Fibroblast of the conjunctiva (primary cell): ENCODE data around the gene FBXO31.
"Not testable (repeated sequence)": the region's sequence is repeated elsewhere in the genome, so short reads cannot be mapped to it uniquely, and the experiment has no call there.

ENCODE experiments used
- DNase-seq: peaks from one replicate; pipeline ENCODE4 v3.0.0-alpha.2; 2010; ENCODE audit warnings: low read depth

Gene FBXO31

DNA sequence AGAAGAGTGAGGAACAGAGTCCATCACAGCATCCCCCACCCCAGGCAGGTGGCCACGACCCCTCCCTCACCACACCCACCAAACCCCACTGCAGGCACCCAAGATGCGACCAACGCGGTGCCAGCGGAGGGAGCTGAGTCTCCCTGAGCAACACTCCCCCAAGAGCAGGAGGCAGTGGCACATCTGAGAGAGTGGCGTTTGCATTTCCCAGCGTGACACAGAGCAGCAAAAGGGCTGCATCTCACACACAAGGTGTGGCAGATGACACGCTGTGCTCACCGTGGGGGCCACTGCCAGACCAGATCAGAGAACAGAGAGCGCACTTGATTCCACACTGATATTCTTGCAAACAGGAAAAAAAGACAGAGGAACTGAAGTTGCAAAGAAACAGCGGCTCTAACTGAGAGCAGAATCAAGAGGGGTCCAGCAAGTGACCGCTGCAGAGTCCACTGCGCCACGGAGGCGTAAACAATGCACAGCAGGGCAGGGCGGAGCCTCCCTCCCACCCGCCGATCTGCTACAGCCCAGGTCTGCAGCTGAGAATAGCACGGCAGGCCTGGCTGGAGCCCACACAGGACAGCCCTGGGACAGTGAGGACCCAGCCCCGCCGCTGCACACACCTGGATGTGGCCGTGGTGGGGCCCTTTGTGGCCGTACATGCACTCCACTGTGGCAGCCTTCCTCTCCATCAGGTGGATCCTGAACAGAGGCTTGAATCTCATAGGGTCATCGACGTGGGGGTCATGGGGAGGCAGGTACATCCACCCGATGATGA, 40.4 kb downstream of the FBXO31 start:
- DNase-seq = no peak

DNA sequence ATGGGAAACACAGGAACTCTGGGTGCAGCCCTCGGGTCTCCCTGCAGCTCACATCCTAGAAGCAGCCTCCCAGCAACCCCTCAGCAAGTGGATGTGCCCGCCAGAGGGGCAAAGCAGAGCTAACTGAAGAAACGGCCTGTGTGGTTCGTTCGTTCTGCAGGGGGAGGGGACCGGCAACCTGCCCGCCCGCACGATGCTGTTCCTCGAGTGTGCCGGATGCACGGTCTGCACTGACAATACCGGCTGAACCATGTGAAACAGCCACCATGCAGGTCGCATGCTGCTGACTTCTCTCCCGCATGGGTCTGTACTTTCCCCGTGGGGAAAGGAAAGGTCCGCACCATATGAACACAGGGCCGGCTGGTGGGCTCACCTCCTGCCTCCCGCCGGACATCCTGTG, 41.1 kb downstream of the FBXO31 start:
- no peak for DNase-seq

DNA sequence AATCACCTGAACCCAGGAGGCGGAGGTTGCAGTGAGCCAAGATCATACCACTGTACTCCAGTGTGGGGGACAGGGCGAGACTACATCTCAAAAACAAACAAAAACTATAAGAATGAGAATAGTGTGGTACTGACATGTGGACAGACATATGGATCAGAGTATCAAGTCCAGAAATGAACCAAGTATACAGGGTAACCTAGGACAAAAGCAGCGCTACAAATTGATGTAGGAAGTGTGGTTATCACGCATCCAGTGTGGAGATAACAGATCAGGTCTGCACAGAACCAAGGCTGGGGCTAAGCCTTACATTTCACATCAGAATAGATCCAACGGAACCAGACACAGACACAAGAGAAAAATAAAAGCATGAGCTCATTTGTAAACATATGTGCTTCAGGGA, 43.4 kb downstream of the FBXO31 start:
- no peak for DNase-seq

DNA sequence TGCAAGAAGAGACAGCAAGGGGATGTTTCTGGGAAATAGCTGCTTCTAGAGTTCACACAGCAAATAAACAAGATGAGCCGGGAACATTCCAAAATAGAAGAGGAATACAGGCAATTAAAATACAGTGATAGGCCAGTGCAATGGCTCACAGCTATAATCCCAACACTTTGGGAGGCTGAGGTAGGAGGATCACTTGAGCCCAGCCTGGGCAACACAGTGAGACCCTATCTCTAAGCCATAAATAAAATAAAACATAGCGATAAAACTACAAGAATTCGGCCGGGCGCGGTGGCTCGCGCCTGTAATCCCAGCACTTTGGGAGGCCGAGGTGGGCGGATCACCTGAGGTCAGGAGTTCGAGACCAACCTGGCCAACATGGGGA, 43.9 kb downstream of the FBXO31 start:
- not testable (repeated sequence) for DNase-seq

DNA sequence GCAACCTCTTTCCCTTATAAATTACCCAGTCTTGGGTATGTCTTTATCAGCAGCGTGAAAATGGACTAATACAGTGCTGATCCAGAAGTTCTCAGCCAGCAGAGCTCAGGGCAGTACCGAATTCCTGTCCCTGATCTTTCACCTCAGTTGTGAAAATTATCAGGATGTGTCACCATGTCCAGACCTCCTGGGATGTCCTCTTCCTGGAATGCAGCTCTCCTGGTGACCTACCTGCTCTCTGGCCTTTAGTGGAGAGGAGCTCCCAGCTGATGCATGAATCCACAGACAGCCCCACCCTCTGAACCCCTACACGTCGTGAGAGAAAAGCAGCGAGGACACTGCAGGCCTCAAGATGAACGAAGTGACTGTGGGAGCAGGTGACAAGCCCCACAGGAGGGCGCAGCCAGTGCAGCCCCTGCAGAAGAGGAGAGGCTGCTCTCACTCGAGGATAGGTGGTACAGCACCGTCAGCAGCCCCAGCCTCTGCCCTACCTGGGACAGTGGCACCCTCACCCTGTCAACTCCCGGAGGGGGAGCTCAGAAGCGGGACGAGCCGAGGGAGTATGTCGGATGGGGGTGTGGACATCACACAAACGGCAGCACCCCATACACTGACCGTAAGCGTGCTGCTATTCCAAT, 44.4 kb downstream of the FBXO31 start:
- DNase-seq = no peak

DNA sequence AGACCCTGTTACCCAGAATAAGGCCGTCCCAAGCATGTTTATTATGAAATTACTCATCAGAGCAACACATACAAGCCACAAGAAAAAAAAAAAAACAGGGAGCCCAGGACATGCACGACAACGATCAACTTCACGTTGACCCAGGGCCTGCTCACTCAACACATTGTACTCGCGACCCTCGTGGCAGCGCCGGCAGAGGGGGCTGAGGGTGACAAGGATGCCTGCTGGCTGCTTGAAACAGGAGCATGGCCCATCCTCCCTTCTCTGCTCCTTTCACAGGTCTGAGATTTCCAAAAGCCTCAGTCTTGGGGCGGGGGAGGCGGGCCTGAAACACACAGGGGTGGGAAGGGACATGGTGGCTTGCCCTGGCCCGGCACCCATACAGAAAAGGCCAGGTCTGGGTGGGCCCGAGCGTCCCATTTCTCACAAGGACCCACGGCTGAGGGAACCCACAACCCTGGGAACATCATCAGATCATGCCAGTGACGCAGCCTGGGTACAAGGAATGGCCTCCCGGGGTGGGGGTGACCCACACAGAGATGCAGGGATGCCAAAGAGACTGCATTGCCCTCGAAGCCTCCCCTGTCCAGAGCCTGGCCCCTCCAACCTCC, 45.3 kb downstream of the FBXO31 start:
- DNase-seq = no peak

DNA sequence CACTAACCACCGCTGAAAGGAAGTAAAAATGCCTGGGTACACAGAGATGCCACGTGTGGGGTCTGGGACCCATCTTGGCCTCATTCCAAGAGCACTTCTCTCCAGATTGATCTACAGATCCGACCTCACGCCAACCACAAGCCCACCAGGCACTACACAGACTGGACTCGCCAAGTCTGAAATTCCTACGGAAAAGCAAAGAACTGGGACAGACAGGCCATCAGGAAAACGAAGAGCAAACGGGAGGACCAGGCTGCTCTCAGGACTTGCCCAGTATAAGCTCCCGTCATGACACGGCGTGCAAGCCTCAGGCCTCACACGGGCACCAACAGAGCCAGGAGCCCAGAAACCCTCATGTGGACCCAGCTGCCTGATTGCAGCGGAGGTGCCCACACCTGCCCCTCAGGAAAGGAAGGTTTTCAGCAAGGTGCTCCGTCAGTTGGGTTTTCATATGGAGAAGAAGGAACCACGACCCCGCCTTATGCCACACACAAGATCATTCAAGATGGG, 46.3 kb downstream of the FBXO31 start:
- no peak for DNase-seq

DNA sequence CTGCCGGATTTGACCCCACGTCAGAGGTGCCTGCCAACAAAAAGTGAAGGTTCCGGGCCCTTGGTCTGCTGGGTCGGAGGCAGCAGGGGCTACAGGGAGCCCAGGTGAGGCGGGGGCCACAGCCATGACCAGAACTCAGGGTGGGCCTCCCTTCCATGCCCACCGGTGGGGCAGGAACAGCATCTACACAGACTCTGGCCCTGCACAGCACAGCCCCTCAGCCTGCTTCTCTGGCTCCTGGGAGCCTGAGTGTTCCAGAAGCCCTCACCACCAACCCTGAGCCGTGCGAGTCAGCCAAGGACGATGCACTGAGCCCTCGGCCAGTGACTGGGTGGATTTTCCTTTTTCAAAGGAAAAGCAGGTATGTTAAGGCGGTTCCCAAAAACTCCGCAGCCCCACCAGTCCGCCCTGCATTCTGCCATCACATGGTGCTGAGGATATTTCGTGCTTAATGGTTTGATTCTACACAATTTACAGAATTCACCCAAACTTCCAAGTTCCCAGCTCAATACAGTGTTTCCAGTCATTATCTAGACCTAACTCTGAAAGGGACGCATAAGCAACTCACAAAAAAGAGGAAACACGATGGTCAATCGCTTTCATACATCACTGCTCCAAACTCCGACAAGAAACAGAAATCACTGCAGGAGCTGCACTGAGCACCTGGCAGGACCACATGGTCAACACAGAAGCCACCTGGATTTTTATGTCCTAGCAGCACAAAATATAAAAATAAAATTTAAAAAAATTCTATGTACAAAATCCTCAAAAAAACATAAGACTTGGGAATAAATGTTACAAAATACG, 46.9 kb downstream of the FBXO31 start:
- no peak for DNase-seq

DNA sequence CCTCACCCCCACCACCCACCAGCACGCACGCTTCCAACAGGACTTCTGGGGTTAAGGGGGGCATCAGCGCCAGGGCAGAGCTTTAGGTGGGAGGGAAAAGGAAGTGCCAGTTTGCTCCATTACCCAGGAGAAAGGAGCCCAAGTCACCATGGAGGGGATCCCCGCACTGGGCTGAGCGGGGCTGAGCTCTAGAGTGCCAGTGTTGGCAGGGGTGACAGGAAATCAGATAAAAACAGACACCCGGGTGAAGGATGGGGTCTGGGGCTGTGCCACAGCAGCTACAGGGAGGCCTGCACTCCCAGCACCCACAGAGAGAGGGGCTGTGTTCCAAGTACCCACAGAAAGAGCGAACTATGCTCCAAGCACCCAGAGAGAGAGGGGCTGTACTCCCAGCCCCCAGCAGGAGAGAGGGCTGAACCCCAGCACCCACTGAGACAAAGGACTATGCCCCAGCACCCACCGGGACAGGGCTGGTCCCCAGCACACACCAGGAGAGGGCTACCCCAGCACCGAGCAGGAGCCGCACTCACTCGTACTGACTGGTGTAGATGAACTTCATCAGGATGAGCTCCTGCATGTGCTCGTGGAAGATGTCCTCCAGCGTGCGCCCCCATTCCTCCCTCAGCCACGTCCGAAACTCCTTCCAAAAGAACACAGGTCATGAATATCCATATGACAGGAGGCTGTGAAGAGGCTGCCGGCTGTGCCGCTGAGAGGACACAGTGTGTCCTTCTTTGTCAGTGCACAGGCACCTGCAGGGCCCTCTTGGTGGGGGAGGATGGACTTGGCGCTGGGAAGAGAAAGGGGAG, 47.7 kb downstream of the FBXO31 start:
- DNase-seq = no peak

DNA sequence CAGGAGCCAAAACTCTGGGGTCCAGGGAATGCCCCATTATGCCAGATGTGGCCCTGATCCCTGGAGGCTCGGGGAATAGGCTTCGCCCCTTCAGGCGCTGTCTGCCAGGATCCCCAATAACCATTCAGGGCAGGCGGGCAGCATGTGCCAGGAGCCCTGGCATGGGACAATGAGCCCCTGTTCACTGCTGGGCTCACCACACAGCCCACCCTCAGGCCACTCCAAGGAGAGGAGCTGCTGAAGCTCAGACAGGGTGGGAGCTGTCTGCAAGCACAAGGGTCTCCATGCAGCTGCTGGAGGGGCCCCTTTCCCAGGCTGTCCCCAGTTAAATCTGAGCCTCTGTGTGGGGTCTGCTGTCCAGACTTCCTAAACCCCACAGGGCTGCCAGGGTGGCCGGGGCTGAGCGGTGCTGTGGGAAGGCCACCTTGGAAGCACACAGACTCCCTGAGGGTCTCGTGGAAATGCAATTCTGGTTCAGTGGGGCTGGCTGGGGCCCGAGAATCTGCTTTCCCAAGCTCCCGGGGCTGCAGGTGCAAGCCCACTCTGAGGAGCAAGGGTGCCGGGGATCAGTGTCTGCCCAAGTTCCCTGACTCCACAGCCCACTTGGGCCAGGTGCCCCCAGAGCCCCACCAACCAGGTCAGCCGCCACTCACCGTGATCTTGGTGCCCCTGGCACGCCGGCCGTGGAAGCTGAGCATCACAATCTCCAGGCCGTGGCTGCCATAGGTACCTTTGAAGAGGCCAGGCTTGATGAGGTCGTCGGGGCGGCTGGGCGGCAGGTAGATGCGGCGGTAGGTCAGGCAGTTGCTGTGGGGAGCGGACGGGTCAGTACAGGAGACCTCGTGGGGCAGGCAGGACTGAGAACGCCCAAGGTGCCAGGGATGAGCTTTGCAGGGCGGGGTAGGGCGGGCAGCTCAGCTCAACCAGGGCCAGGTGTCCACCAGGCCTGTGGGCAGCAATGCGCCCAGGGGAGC, 48.6 kb downstream of the FBXO31 start:
- DNase-seq = no peak

DNA sequence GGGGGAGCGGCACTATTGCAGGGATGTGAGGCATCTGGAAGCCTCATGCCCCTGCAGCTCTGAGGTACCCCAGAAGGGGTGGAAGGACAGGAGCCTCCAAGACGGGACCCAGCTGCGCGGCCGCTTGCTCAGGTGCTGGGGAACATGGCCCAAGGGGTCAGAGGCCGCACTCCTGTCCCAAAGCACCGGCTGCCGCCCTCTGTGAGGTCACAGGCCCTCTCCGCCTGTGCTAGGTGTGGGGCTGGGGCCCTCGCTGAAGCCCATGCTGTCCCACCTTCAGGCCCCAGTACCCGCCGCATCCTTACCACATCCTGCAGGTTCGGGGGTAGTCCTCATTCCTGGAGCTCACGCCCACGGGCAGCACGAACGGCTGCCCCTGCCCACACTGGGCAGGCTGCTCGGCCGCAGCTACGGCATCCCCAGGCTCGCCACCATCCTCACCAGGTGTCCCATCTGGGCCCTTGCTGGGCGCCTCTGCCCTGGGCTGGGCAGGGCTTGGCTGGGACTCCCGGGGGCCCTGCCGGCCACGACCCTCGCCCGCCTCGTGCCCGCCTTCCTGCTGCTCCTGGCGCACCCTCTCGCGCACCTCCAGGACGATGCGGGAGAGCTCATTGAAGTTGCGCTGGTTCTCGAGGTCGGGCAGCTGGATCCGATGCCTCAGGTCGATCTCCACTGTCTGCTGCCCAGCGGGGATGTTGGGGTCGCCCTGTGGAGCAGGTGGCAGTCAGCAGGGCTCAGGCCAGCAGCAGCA, 49.8 kb downstream of the FBXO31 start:
- no peak for DNase-seq

DNA sequence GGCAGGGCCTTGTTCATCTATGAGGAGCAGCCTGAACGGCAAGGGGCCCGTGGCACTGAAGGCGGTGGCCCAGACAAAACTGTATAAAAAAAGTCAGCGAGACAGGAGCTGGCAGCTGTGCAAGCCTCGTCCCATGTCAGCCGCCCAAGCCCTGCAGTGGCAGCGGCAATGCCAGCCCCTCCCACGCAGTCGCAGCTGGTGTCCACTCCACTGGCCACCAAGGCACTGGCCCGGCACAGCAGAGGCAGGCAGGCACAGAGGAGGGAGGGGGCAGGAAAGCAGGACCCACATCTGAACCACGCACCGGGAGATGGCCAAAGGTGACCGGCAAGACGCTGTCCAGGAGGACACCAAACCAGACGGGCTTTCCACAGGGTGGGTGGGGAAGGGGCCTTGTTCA, 50.5 kb downstream of the FBXO31 start:
- DNase-seq = no peak

DNA sequence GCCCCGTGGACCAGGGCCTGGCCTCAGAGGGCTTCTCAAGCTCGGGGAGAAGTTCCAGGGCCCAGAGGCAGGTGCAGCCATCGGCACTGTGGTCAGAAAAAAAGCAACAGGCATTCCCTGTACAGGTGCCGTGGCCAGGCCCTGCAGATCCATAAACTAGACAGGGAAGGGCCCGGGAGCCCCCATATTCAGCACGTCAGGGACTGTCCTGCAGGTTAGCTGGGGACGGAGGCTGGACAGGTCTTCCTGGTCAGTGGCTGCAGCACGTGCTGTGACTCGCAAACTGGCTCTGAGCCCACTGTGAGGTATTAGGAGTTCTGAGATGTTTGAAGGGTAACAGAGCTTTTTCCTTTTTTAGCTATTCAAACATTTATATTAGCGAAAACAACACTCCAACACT, 51.4 kb downstream of the FBXO31 start:
- no peak for DNase-seq

DNA sequence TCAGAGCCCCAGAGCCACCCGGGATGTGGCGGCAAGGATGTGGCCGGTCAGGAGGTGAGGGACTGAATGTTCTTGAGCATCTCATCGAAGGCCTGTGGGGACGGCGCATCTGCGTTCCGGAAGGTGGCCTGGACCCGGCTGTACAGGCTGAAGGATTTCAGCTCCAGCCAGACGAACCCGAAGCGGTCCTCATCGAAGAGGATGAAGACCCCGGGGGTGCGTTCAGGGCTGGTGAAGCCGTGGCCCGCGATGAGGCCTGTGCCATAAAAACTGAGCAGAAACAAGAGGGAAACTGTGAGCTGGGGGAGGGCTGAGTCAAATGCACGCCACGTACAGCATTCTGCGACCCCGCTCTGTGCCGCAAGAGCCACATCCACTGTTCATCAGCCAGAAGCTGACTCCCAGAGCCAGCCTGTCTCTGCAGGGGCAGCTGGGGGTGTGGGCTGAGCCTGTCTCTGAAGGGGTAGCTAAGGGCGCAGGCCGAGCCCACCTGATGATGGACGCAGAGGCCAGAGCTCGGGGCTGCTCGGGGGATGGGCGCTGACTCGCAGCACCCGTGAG, 52.3 kb downstream of the FBXO31 start:
- no peak for DNase-seq

DNA sequence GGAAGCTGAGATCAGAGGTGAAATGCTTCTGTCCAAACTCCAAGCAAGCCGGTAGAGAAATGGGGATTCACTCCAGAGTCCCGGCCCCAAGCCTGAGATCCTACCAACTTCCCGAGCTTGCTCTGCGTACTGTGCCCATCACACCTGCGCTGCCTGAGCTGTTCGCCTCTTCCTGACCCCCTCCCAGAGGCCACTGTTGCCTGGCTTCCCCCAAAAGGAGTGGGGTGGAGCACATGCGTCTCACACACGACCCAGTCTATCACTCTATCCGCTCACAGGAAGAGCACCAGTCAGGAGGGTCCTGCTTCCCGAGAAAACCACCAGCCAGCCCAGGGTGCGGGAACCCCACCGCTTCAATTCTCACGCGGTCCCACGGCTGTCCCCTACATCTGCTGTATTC, 52.9 kb downstream of the FBXO31 start:
- DNase-seq = no peak

DNA sequence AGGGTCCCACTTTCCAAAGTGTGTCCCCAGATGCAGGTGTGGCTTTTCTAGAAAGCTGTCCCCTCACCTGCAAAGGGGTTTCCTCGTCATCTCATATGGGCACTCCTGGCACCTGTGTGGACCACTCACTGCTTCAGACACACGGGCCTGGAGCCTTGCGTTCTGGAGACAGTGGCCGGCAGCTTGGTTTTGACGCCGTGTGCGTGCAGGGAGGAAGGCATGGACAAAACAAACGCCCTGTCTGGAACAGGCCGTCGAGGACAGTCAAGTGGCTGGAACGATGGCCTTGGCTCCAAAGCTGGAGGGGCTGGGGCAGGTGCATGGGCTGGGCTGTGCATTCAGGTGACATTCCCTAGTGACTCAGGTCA, 53.3 kb downstream of the FBXO31 start:
- DNase-seq = no peak

DNA sequence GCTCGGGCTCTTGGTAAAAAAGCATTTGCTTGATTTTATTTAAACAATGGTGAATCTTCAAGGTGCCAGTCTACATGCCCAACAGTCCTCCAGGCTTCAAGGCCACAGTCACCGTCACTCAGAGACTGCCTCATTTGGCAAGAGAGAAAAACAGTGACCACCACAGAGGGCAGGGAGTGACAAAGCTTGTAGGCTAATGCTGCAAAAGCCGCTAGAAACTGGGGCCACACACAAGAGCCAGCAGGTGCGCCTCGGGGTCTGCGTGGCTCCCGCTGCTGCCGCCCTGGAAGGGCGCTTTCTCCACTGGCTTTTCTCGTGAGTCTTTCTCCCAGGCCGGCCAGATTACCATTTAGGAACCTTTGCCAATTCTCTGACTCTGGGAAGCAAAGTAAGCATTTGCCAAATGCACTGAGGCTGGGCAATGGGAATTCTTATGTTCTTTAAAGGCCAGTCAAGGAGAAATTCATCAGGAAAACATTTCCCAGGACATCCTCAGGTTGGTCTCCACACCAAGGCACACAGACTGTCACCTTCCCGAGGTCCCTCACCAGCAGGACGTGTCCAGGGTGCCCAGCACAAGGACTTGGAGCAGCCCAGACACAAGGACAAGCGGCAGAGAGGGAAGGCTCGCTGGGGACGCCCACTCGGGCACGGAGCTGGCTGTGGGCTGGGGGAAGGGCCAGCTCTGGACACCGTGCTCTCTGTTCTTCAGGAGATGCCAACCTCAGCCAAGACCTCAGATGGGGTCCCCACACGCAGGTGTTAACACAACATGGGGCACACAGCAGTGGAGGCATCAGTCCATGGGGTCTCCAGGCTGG, 53.9 kb downstream of the FBXO31 start:
- no peak for DNase-seq

DNA sequence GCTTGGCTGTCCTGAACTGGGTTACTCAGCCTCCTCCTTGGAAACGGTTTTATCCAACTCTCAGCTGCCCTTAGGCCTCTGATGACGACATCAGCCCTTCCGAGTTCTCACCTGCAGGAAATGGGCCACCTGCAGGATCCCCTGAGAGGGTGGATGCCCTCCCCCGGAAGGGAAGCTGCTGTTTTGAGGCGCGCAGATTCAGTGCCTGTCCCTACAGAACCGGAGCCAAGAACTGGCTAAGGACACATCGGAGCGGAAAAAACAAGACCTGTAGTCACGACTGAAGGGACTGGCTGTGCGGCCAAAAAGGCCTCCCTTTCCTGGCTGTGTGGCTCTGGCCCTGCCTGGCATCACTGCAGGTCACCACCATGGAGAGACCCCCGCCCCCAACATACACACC, 54.7 kb downstream of the FBXO31 start:
- no peak for DNase-seq
